NCI-H2227 (cell line): ENCODE results near the gene GET4.
"Not testable (repeated sequence)": the region's sequence is repeated elsewhere in the genome, so short reads cannot be mapped to it uniquely, and the experiment has no call there.

ENCODE experiments used
- DNase-seq: peaks from one replicate; lab custom pipeline; 2025; ENCODE audit not compliant: unreplicated experiment; lab: John Stamatoyannopoulos, UW

Gene GET4

DNA sequence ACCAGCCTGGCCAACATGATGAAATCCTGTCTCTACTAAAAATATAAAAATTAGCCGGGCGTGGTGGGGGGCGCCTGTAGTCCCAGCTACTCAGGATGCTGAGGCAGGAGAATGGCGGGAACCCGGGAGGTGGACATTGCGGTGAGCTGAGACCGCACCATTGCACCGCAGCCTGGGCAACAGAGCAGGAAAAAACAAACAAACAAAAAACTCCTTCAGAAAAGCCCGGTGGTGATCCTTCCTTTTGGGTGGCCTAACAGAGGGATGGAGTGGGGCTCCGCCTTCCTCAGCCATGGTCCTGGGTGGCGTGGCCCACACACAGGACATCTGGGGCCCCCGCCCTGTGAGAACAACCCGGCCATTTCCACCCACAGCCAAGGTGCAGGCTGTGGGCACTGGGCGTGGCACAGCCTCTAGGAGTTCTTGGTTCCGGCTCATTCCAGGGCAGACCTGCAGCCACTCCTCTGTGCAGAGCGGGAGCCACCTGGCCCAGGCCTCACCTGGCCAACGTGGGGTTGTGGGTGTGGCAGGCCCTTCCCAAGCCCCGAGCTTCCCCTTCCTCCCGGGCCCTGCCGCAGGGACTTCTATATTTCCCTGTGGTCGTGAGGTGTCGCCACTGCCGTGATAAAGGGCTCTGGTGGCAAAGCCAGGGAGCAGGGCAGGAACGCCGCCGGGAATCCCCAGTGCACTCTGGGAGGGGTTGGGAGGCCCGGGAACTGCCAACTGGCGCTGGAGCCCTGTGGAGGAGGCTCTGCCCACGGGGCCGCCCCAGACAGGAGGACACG is 37.6 kb downstream of the GET4 start:
- no peak for DNase-seq

DNA sequence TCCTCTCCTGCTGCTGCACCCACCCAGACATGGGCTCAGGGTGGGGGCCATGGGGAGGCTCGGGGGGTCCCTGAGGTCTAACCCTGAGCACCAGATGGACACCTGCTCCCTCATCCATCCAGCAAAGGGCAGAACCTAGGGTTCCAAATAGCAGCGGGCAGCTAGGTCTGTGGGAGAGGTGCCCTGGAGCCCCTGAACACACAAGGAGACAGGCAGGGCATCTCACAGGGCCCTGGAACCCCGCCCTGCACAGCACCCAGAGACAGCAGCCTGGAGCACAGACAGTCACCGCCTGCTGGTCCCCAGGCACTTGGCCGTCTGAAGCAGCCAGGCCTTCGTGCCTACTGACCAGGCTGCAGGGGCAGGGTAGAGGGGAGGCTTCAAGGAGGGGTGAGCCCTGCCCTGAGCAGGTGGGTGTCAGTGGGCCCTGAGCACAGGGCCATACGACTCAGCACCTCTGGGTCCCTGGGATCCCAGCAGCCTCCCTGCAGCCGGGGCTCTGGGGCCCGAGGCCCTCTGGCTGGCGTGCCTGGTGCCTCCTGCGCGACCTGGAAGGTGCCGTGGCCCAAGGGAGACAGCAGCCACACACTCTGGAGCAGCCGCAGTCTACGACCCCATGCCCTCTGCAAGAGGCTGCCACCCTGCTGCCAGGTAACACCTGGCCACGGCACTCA is 38.3 kb downstream of the GET4 start:
- DNase-seq: no peak

DNA sequence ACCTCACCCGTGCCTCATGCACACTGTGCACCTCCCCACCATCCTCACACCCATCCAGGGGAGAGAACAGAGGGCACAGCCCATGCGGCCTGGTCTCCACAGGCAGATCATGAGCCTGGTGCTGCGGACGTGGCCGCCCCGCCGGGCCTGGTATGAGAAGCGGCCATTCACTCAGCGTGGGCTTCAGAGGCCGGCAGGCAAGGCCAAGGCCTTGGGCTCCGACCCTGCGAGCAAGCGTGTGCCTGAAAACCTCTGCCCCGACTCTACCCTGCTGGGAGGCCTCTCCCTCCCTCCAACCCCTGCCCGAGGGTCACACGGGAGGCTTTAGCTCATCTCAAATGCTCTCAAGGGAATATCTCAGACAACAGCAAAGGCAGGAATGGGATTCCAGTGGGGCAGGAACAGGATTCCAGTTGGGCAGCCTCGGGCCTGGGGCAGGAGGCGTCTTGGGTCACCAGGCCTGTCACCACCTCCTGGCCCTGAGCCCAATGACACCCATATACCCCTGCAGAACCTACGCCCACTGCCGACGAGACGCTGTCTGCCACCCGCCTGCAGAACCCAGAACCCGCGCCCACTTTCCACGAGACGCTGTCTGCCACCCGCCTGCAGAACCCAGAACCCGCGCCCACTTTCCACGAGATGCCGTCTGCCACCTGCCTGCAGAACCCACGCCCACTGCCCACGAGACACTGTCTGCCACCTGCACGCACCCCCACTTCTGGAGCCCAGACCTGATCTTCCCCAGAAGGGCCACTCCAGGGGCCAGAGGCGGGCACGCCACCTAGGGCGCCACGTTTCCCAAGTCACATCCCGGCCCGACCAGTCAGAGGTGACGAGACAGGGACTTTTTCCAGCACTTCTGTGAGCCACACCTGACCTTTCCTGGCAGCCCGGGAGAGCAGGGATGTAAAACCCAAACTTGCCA is 39.2 kb downstream of the GET4 start:
- no peak for DNase-seq

DNA sequence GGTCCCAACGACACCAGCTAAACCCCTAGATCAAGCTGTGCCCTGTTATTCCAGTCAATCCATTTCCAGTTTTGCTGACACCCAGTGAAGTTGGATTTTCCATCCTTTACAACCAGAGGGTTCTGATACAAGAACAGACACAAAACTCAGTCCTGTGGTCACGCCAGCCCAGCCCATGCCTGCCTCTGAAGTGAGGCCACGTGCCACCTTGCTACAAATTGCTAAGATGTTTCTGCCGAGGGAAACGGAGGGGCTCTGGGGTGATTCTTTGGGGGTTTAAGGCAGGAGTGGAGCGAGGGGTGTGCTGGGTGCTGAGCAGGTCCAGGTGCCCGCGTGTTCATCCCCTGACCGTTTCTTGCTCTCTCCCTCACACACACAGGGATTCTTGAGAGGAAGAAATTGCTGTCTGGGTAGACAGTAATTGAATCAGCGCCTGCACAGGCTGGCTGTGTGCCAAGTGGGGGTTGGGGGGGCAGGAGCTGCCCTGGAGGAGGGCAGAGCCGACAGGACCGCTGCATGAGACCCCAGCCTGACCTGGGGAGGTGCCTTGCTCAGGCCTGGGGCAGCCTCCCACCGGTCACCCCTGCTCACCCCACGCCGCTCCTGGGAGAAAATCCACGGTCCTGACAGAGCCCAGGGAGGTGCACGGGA is 40.1 kb downstream of the GET4 start:
- peak; percentile 70 for DNase-seq

DNA sequence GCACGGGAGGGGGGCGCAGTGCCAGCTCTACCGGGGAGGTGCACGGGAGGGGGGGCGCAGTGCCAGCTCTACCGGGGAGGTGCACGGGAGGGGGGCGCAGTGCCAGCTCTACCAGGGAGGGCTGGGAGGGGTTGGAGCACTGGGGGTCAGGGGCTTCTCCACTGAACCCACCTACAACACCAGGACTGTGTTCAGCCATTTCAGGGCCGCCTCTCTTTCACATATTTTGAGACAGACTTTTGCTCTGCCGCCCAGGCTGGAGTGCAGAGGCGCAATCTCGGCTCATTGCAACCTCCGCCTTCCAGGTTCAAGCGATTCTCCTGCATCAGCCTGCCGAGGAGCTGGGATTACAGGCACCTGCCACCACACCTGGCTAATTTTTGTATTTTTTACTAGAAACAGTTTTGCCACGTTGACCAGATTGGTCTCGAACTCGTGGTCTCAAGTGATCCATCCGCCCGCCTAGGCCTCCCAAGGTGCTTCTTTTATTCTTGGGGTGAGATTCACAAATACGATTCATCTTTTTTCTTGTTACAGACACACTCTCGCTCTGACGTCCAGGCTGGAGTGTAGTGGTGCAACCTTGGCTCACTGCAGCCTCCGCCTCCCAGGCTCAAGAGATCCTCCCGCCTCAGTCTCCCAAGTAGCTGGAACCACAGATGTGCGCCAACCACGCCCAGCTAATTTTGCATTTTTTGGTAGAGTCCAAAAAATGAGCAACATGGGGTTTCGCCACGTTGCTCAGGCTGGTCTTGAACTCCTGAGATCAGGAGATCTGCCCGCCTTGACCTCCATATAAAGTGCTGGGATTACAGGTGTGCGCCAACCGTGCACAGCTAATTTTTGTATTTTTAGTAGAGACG is 41.1 kb downstream of the GET4 start:
- no peak for DNase-seq

DNA sequence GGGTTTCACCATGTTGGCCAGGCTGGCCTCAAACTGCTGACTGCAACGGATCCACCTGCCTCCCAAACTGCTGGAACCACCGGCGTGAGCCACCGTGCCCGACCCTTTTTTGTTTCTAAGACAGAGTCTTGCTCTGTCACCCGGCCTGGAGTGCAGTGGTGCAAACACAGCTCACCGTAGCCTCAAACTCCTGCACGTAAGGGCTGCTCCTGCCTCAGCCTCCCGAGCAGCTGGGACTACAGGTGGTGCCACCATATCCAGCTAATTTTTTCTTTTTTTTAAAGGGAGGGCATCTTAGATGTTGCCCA is 41.7 kb downstream of the GET4 start:
- no peak for DNase-seq

DNA sequence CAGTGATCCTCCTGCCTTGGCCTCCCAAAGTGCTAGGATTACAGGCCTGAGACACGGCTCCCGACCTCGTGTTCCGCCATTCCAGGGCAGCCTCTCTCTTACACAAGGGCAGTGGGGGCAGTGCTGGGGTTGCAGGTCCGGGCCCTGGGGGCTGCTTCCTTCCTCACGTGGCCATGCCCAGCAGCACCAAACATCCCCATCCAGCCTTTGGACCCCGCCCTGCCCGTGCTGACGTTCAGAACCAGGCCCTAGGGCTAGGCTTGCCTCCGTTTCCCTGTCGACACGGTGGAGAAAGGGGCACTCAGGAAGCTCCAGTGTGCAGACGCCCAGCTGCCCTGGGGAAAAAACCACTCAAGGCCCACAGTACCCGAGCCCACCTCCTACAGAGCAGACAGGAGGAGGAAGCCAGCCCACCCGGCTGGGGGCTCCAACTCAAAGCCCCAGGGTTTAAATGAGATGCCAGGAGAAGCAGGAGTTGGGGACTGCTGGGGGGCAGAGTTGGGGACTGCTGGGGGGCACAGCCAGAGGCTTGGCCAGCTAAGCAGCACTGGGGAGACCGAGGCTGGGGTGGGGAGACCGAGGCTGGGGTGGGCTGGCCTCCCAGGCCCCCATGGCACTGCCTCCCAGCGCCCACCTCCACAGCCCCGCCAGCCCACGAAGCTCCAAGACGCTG is 42.2 kb downstream of the GET4 start:
- DNase-seq: no peak

DNA sequence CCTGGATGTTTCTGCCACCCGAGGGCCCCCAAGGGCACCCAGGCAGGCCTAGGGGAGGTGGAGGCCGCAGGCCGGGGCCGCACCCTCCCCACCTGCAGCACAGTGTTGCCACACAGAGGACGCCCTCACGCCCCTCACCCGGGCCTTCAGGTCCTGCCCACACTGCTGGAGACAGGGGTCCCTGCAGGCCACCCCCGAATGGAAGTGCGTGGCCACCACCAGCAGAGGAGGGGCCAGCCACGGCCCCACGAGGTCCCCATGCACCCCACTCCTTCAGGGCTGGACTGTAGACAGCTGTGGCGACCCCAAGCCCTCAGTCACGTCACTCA is 42.7 kb downstream of the GET4 start:
- DNase-seq: no peak

DNA sequence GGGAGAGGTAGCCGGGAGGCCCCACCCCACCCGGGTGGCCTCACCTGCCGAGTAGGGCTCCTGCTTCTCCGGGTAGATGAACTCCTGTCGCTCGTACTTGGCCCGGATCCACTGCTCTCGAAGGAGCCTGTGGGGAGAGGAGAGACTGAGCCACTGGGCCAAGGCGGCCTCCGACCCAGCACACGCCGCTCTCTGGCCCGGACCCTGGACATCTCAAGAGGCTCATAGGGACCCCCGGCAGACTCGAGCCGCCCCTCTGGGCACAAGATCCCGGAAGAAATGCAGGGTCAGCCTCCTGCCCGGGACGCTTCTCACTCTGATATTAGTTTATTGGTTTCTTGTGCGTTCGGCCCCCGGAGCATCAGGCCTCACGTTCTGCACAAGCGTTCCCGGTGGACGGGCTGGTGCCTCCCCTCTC is 43.6 kb downstream of the GET4 start:
- DNase-seq: no peak

DNA sequence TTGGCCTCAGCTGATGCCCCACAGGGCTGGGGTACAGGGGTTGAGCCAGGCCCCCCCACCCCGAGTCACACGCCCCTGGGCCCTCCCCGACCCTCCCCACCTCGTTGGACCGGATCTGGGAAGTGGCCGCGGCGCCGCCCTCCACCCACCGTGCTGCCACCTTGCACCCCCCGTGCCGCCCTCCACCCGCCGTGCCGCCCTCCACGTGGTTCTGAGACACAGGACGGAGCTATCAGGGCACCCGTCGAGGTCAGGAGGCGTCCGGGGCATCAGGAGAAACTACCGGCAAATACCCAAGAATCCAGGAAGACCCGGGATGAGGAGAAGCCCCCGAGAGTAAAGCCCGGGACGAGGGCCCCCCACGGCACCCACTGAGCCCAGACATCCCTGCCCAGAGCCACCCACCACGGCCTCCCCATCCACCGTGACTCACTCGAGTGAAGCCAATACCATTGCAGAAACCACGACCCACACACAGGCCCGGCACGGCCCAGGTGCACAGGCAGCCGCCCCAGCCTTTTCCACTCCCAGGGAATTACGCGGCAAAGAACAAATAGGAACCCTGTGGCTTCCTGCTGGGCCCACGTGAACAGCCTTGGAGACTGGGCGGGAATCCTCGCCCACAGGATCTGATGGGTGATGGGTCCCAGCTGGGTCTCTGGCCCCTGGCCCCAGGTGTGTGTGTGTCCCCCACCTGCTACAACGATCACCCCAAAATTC is 44.2 kb downstream of the GET4 start:
- no peak for DNase-seq

DNA sequence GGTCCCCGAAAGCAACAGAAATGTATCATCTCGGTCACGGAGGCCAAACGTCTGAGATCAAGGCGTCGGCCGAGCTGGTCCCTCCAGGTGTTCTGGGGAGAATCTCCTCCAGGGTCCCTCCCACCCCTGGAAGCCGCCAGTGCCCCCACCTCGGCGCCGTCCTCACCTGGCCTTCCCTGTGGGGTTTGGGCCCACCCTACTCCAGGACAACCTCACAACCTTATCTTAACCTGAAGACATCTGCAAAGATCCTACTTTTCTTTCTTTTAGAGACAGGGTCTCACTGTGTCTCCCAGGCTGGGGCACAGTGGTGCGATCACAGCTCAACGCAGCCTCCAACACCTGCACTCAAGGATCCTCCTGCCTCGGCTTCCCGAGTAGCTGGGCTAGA is 44.7 kb downstream of the GET4 start:
- no peak for DNase-seq

DNA sequence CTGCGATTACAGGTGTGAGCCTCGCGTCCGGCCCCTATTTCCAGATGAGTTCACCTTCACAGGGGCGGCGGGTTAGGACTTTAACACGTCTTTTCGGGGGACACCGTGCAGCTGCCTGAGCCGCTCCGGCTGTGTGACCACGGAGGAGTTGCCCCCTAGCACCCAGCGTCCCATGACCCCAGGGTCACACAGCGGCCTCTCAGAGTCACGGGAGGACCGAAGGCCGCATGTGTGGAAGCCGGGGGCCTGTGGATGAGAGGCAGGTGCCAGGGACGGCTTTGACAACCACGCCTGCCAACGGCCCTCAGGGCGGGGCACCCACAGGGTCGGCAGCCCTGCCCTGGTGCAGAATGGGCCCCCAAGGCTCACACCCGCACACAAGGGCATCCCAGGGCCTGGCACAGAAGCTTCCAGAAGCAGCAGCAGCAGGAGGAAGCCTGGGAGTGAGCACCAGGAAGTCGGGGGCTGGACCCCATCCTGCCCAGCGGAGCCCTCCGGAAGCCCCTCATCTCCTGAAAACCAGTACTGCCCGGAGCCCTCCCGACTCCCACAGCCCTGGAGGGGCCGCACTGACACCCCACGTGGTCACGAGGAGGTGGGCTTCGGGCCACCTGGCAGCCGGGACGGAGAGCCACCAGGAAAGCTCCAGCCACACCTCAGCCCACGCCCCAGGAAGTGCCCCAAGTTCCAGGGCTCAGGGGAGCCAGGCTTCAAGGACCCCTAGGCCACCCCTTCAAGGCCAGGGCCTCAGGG is 45.4 kb downstream of the GET4 start:
- DNase-seq: no peak

DNA sequence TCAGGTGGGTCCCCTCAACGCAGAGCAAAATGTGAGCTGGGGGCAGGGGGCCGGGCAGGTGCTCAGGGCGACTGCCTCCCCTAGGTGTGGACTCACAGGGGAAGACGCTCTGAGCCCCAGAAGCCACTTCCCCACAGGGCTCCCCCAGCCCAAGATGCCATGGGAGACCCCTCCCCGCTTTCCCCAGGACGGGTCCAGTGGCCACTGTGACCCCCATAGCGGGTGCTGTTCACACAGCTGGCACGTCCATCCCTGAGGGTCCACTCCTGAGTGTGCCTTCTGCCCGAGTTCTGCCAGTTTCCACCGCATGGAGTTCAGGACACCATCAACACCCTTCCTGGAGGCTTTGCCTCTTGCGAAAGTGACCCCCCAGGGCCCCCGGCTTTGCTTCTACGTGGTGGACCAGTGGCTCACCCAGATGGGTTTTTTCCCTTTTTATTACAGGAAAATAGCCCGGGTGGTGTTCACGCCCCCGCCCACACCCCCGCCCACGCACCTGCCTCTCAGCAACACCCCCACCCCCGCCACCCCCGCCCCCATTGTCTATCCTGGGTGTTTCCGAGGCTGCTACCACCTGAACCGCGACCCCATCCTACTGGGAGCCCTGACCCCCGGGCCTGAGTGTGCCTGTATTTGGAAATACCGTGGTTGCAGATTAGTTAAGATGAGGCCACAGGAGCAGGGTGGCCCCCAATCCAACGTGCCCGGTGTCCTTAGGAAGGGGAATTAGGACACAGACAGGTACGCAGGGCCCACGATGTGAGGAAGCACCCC is 46.2 kb downstream of the GET4 start:
- DNase-seq: no peak

DNA sequence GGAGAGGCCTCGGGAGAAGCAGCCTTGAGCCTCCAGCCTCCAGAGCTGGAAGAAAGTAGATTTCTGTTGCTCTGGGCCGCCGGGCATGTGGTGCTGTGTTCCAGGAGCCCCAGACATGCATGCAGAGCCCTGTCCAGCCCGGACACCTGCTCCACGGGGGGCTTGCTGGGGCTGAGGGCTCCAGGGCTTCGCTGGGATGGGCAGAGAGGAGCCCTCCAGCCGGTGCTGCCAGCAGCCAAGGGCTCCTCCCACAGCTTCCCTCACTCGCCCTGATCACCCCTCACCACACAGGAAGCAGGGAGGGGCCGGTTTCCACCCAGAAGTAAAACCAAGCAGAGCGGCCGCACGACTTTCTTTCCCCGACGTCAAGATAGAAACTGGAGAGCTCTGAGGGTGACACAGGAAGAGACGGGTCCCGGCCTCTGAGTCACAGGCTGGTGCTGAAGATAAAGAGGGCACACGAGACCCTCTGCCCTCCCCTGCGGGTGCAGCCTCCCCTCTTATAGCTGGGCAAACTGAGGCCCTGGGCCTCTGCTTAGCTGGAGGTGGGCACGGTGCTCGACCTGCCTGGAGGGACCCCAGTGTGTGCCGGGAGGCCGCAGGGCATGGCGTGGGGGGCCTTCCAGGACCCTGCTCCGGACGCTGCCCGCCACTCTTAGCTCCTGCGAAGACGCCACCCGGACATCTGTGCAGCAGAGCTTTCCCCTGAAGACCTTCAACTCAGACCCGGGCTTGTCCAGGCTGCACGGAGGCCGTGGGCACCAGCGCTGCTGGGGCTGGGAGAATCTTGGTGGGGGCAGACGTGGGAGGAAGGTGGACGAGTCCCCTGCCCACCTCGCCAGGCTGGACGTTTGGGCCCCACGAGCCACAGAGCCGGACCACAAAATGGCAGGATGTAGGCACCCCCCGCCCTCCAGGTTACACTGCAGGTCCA is 47.0 kb downstream of the GET4 start:
- DNase-seq: peak; percentile 6

DNA sequence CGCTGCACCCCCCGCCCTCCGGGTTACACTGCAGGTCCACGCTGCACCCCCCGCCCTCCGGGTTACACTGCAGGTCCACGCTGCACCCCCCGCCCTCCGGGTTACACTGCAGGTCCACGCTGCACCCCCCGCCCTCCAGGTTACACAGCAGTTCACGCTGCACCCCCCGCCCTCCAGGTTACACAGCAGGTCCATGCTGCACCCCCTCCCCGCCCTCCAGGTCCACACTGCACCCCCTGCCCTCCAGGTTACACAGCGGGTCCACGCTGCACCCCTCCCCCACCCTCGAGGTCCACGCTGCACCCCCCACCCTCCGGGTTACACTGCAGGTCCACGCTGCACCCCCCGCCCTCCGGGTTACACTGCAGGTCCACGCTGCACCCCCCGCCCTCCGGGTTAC is 47.7 kb downstream of the GET4 start:
- not testable (repeated sequence) for DNase-seq

DNA sequence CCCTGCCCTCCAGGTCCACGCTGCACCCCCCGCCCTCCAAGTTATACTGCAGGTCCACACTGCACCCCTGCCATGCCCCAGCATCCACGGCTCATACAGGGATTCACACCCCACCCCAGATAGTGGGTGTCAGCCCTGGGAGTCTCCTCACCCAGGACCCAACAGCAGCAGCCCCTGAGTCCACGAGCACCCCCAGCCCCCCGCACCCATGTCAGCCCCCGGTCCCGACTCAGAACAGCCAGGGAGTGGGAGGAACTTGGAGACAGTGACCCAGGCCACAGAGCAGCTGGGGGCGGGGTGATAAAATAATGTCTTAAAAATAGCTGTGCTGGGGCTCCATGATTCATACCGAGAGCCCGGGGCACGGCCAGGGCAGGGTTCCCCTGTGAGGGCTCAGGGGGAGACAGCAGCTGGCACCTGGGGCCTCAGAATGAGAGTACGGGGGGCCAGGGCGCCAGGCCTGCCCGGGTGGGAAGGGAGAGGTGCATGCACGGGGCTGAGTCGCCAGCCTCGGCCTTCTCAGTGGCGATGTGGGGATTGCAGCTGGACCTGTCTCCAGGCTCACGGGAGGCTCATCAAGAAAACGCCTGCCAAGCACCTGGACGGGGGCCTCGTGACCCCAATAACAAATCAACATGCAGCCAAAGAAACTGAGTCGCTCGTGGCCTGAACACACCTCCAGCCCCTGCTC is 48.3 kb downstream of the GET4 start:
- no peak for DNase-seq
